Activated T-cell treated with anti-CD3 and anti-CD28 coated beads for 48 hours (primary cell): Measurements from ENCODE around the gene LSM14B.

Experiments
- DNase-seq: peaks from one replicate; pipeline ENCODE4 v3.0.0-alpha.2; 2020; ENCODE audit warnings: low read depth

Gene LSM14B

GRCh38 chr20:62163485-62163865 is 41.2 kb downstream of the LSM14B start:
- no peak for DNase-seq

- DNase-seq = no peak
These were observed 41.9 kb downstream of the LSM14B start for GRCh38 chr20:62163986-62164762.

- DNase-seq = no peak
These were observed 42.8 kb downstream of the LSM14B start for GRCh38 chr20:62164879-62165761.

GRCh38 chr20:62165762-62166399 is 43.6 kb downstream of the LSM14B start:
- DNase-seq = no peak

GRCh38 chr20:62167474-62167873 is 45.2 kb downstream of the LSM14B start:
- DNase-seq = no peak

- DNase-seq = no peak
These were observed 45.8 kb downstream of the LSM14B start for GRCh38 chr20:62168061-62168460.

GRCh38 chr20:62168890-62169435 is 46.7 kb downstream of the LSM14B start:
- DNase-seq = no peak

- DNase-seq = no peak
These were observed 48.3 kb downstream of the LSM14B start for GRCh38 chr20:62170536-62170935.

GRCh38 chr20:62171245-62171644 is 49.0 kb downstream of the LSM14B start:
- DNase-seq = no peak

GRCh38 chr20:62172666-62173065 is 50.4 kb downstream of the LSM14B start:
- no peak for DNase-seq

GRCh38 chr20:62174021-62174804 is 51.9 kb downstream of the LSM14B start:
- DNase-seq = no peak

- DNase-seq = no peak
These were observed 52.8 kb downstream of the LSM14B start for GRCh38 chr20:62174870-62175624.

- no peak for DNase-seq
These were observed 53.4 kb downstream of the LSM14B start for GRCh38 chr20:62175711-62176110.

- no peak for DNase-seq
These were observed 54.6 kb downstream of the LSM14B start for GRCh38 chr20:62176866-62177265.

- no peak for DNase-seq
These were observed 55.0 kb downstream of the LSM14B start for GRCh38 chr20:62177307-62177706.

- no peak for DNase-seq
These were observed 56.3 kb downstream of the LSM14B start for GRCh38 chr20:62178316-62179161.

GRCh38 chr20:62179162-62179504 is 56.9 kb downstream of the LSM14B start:
- DNase-seq = no peak

GRCh38 chr20:62181808-62182207 is 59.5 kb downstream of the LSM14B start:
- DNase-seq = no peak

- DNase-seq = peak; percentile 91
These were observed 60.5 kb downstream of the LSM14B start, which contains the start of gene MTG2 for GRCh38 chr20:62182469-62183425. TSS of gene MTG2 (plus strand) at chr20:62183028. CDS start at chr20:62193421, 10,393 bp downstream.
